ENCODE data around the gene MTOR.

MTOR gene

GRCh38 chr1:11211461-11211860 lies 50.9 kb downstream of the MTOR start:
- no peak for TF ChIP-seq POLR2AphosphoS5 (IDR thresholded peaks at IDR 0.05; ENCODE audit: low read depth)
- TF ChIP-seq CTCF (IDR thresholded peaks at IDR 0.05; ENCODE audit: insufficient read depth, low read length) = no peak
- no peak for TF ChIP-seq SPI1 (IDR thresholded peaks at IDR 0.05; ENCODE audit: borderline replicate concordance, low read depth)
- no peak for TF ChIP-seq REST (IDR thresholded peaks at IDR 0.05; ENCODE audit: insufficient replicate concordance, low read depth)
- no peak for TF ChIP-seq GABPA (IDR thresholded peaks at IDR 0.05; ENCODE audit: low read depth)
- Histone ChIP-seq H3K27me3 (ENCODE audit: insufficient read depth, poor library complexity, severe bottlenecking) (no peaks in the 10 kb centered on the region), H3K4me3 (replicated peaks; ENCODE audit: insufficient read depth, low read length) (no peak overlapping the region), H3K27ac (replicated peaks) (no peak overlapping the region)
- DNase-seq (ENCODE audit: low read depth in 1 of 2, low spot score in 1 of 2) = no peak

- Histone ChIP-seq H3K27ac (replicated peaks) (no peak overlapping the region), H3K27me3 (ENCODE audit: insufficient read depth, poor library complexity, severe bottlenecking) (no peaks in the 10 kb centered on the region), H3K4me3 (replicated peaks; ENCODE audit: insufficient read depth, low read length) (no peak overlapping the region)
- no peak for TF ChIP-seq GABPA (IDR thresholded peaks at IDR 0.05; ENCODE audit: low read depth)
- DNase-seq (ENCODE audit: low read depth in 1 of 2, low spot score in 1 of 2) = no peak
Observed at GRCh38 chr1:11207898-11208611, 54.3 kb downstream of the MTOR start.

- DNase-seq (ENCODE audit: low read depth in 1 of 2, low spot score in 1 of 2) = no peak
- Histone ChIP-seq H3K4me3 (replicated peaks; ENCODE audit: insufficient read depth, low read length) (no peak overlapping the region), H3K27ac (replicated peaks) (no peak overlapping the region), H3K27me3 (ENCODE audit: insufficient read depth, poor library complexity, severe bottlenecking) (no peaks in the 10 kb centered on the region)
- TF ChIP-seq POLR2AphosphoS5 (IDR thresholded peaks at IDR 0.05; ENCODE audit: low read depth) (no peak), REST (IDR thresholded peaks at IDR 0.05; ENCODE audit: insufficient replicate concordance, low read depth) (no peak), SPI1 (IDR thresholded peaks at IDR 0.05; ENCODE audit: borderline replicate concordance, low read depth) (no peak), GABPA (IDR thresholded peaks at IDR 0.05; ENCODE audit: low read depth) (no peak), CTCF (IDR thresholded peaks at IDR 0.05; ENCODE audit: insufficient read depth, low read length) (no peak)
Observed at GRCh38 chr1:11204396-11205190, 57.8 kb downstream of the MTOR start.

- TF ChIP-seq POLR2AphosphoS5 (IDR thresholded peaks at IDR 0.05; ENCODE audit: low read depth) (no peak), SPI1 (IDR thresholded peaks at IDR 0.05; ENCODE audit: borderline replicate concordance, low read depth) (no peak), CTCF (IDR thresholded peaks at IDR 0.05; ENCODE audit: insufficient read depth, low read length) (no peak)
- no peaks in the 10 kb centered on the region for H3K27me3 ChIP-seq (ENCODE audit: insufficient read depth, poor library complexity, severe bottlenecking)
- H3K27ac ChIP-seq (replicated peaks) = no peak overlapping the region
- DNase-seq (ENCODE audit: low read depth in 1 of 2, low spot score in 1 of 2) = no peak
- H3K4me3 ChIP-seq (replicated peaks; ENCODE audit: insufficient read depth, low read length) = no peak overlapping the region
Observed at GRCh38 chr1:11198851-11199594, 63.3 kb downstream of the MTOR start.
